Activated naive CD4-positive, alpha-beta T cell treated with anti-CD3 and anti-CD28 coated beads, Interleukin-2, amount 10 ng/mL, durations not matched to agents 7 days and 5 days (primary cell): Measurements from ENCODE around the gene CHRDL2.
A peak's percentile ranks its signal among the peaks of the same experiment; 100 is the strongest.

Experiments
- CTCF ChIA-PET: fragments of 350-600 bp; sonication (Branson Sonifier 250); formaldehyde crosslinking; loops from one replicate; lab custom pipeline; 2021; ENCODE audit warnings: antibody characterized with exemption; lab: Charles Lee
- DNase-seq: peaks from one replicate; pipeline ENCODE4 v3.0.0-alpha.2; 2020
- H3K27ac Mint-ChIP-seq: one replicate; pipeline ENCODE4 v1.8.0; 2021; ENCODE audit warnings: mild to moderate bottlenecking, moderate library complexity, mixed read lengths
- H3K27me3 Mint-ChIP-seq: one replicate; pipeline ENCODE4 v1.8.0; 2021; ENCODE audit warnings: mild to moderate bottlenecking, mixed read lengths
- H3K36me3 Mint-ChIP-seq: one replicate; pipeline ENCODE4 v1.8.0; 2021; ENCODE audit warnings: mixed read lengths
- H3K4me1 Mint-ChIP-seq: one replicate; pipeline ENCODE4 v1.8.0; 2021; ENCODE audit warnings: mixed read lengths
- H3K4me3 Mint-ChIP-seq: one replicate; pipeline ENCODE4 v1.8.0; 2021; ENCODE audit warnings: mild to moderate bottlenecking, moderate library complexity, mixed read lengths
- H3K9me3 Mint-ChIP-seq: one replicate; pipeline ENCODE4 v1.8.0; 2021; ENCODE audit warnings: mixed read lengths

The CHRDL2 gene

GRCh38 chr11:74739546-74740270, 8.5 kb upstream of the CHRDL2 start:
- Mint-ChIP-seq H3K27ac (no peak overlapping the region), H3K4me1 (no peaks in the 10 kb centered on the region), H3K4me3 (no peak overlapping the region), H3K36me3 (no peaks in the 10 kb centered on the region), H3K27me3 (peaks cover 28% of the 10 kb centered on the region), H3K9me3 (no peaks in the 10 kb centered on the region)
- peak; percentile 54 for DNase-seq
- CTCF ChIA-PET = interaction anchor here (0.7 to 4.2 kb wide), 15 partner anchors 8 to 350 kb away, joined by 3 to 26 read pairs (median 4); no protein-coding TSS in a partner anchor

- no peak for DNase-seq
- no peak overlapping the region for H3K4me3 Mint-ChIP-seq
- no peaks in the 10 kb centered on the region for H3K4me1 Mint-ChIP-seq
- H3K27ac Mint-ChIP-seq = no peak overlapping the region
- no peaks in the 10 kb centered on the region for H3K36me3 Mint-ChIP-seq
- H3K27me3 Mint-ChIP-seq = peaks cover 59% of the 10 kb centered on the region
- no peaks in the 10 kb centered on the region for H3K9me3 Mint-ChIP-seq
- CTCF ChIA-PET = no interaction called here
Measured at GRCh38 chr11:74736031-74736430, 4.8 kb upstream of the CHRDL2 start.

- CTCF ChIA-PET = interaction anchor here (1.6 kb wide), 1 partner anchor 11 kb away, joined by 8 read pairs; no protein-coding TSS in a partner anchor
- Mint-ChIP-seq H3K4me1 (no peaks in the 10 kb centered on the region), H3K27me3 (peaks cover 65% of the 10 kb centered on the region), H3K27ac (no peak overlapping the region), H3K36me3 (no peaks in the 10 kb centered on the region), H3K4me3 (no peak overlapping the region), H3K9me3 (no peaks in the 10 kb centered on the region)
- no peak for DNase-seq
Measured at GRCh38 chr11:74735365-74735928, 4.2 kb upstream of the CHRDL2 start.

- no peak for DNase-seq
- Mint-ChIP-seq H3K4me1 (no peaks in the 10 kb centered on the region), H3K36me3 (no peaks in the 10 kb centered on the region), H3K4me3 (no peak overlapping the region), H3K27me3 (peaks cover 69% of the 10 kb centered on the region), H3K9me3 (no peaks in the 10 kb centered on the region), H3K27ac (no peak overlapping the region)
- CTCF ChIA-PET = interaction anchor here (1.6 kb wide), 1 partner anchor 10 kb away, joined by 8 read pairs; no protein-coding TSS in a partner anchor
Measured at GRCh38 chr11:74734559-74734925, 3.3 kb upstream of the CHRDL2 start.

- peaks cover 90% of the 10 kb centered on the region for H3K27me3 Mint-ChIP-seq
- H3K36me3 Mint-ChIP-seq = no peaks in the 10 kb centered on the region
- CTCF ChIA-PET = interaction anchor here (2.4 to 3.9 kb wide), 2 partner anchors 8 to 29 kb away, joined by 9 to 26 read pairs; no protein-coding TSS in a partner anchor
- no peak overlapping the region for H3K27ac Mint-ChIP-seq
- no peaks in the 10 kb centered on the region for H3K9me3 Mint-ChIP-seq
- H3K4me1 Mint-ChIP-seq = no peaks in the 10 kb centered on the region
- H3K4me3 Mint-ChIP-seq = no peak overlapping the region
- no peak for DNase-seq
Measured at GRCh38 chr11:74730571-74731260, 510 bp downstream of the CHRDL2 start.

GRCh38 chr11:74729397-74729796, 1.8 kb downstream of the CHRDL2 start:
- no peak for DNase-seq
- CTCF ChIA-PET = interaction anchor here (2.4 to 3.9 kb wide), 2 partner anchors 10 to 28 kb away, joined by 9 to 26 read pairs; no protein-coding TSS in a partner anchor
- H3K27me3 Mint-ChIP-seq = peaks cover 95% of the 10 kb centered on the region
- no peaks in the 10 kb centered on the region for H3K4me1 Mint-ChIP-seq
- H3K9me3 Mint-ChIP-seq = no peaks in the 10 kb centered on the region
- no peak overlapping the region for H3K4me3 Mint-ChIP-seq
- H3K36me3 Mint-ChIP-seq = no peaks in the 10 kb centered on the region
- no peak overlapping the region for H3K27ac Mint-ChIP-seq

GRCh38 chr11:74726547-74727182, 4.6 kb downstream of the CHRDL2 start:
- CTCF ChIA-PET = interaction anchor here (0.6 to 4.8 kb wide), 15 partner anchors 12 to 275 kb away, joined by 3 to 62 read pairs (median 4); no protein-coding TSS in a partner anchor
- peak; percentile 68 for DNase-seq
- Mint-ChIP-seq H3K27ac (no peak overlapping the region), H3K9me3 (no peaks in the 10 kb centered on the region), H3K4me3 (no peak overlapping the region), H3K4me1 (no peaks in the 10 kb centered on the region), H3K27me3 (peaks cover 84% of the 10 kb centered on the region), H3K36me3 (no peaks in the 10 kb centered on the region)

- no peak for DNase-seq
- peaks cover 78% of the 10 kb centered on the region for H3K27me3 Mint-ChIP-seq
- CTCF ChIA-PET = interaction anchor here (0.8 to 4.8 kb wide), 14 partner anchors 9 to 276 kb away, joined by 3 to 62 read pairs (median 4); no protein-coding TSS in a partner anchor
- no peak overlapping the region for H3K27ac Mint-ChIP-seq
- H3K4me3 Mint-ChIP-seq = no peak overlapping the region
- H3K36me3 Mint-ChIP-seq = no peaks in the 10 kb centered on the region
- H3K4me1 Mint-ChIP-seq = no peaks in the 10 kb centered on the region
- no peaks in the 10 kb centered on the region for H3K9me3 Mint-ChIP-seq
Measured at GRCh38 chr11:74725701-74726100, 5.5 kb downstream of the CHRDL2 start.

- DNase-seq = no peak
- Mint-ChIP-seq H3K27ac (no peak overlapping the region), H3K36me3 (no peaks in the 10 kb centered on the region), H3K4me1 (no peaks in the 10 kb centered on the region), H3K27me3 (peaks cover 56% of the 10 kb centered on the region), H3K4me3 (no peak overlapping the region), H3K9me3 (no peaks in the 10 kb centered on the region)
- CTCF ChIA-PET = interaction anchor here (2.7 to 4.8 kb wide), 2 partner anchors 11 to 22 kb away, joined by 8 to 62 read pairs; no protein-coding TSS in a partner anchor
Measured at GRCh38 chr11:74723511-74723910, 7.7 kb downstream of the CHRDL2 start.

GRCh38 chr11:74721479-74721835, 9.8 kb downstream of the CHRDL2 start:
- Mint-ChIP-seq H3K4me3 (no peak overlapping the region), H3K27me3 (peaks cover 46% of the 10 kb centered on the region), H3K4me1 (no peaks in the 10 kb centered on the region), H3K27ac (no peak overlapping the region), H3K36me3 (no peaks in the 10 kb centered on the region), H3K9me3 (no peaks in the 10 kb centered on the region)
- no peak for DNase-seq
- CTCF ChIA-PET = interaction anchor here (2.1 kb wide), 1 partner anchor 20 kb away, joined by 10 read pairs; no protein-coding TSS in a partner anchor

GRCh38 chr11:74720596-74721478, 10.4 kb downstream of the CHRDL2 start:
- Mint-ChIP-seq H3K9me3 (no peaks in the 10 kb centered on the region), H3K4me3 (no peak overlapping the region), H3K36me3 (no peaks in the 10 kb centered on the region), H3K27me3 (peaks cover 43% of the 10 kb centered on the region), H3K27ac (no peak overlapping the region), H3K4me1 (no peaks in the 10 kb centered on the region)
- CTCF ChIA-PET = interaction anchor here (2.1 kb wide), 1 partner anchor 20 kb away, joined by 10 read pairs; no protein-coding TSS in a partner anchor
- DNase-seq = no peak

GRCh38 chr11:74719011-74719410, 12.2 kb downstream of the CHRDL2 start:
- H3K4me3 Mint-ChIP-seq = no peak overlapping the region
- H3K9me3 Mint-ChIP-seq = no peaks in the 10 kb centered on the region
- CTCF ChIA-PET = no interaction called here
- no peaks in the 10 kb centered on the region for H3K4me1 Mint-ChIP-seq
- DNase-seq = no peak
- H3K27ac Mint-ChIP-seq = no peak overlapping the region
- peaks cover 27% of the 10 kb centered on the region for H3K27me3 Mint-ChIP-seq
- no peaks in the 10 kb centered on the region for H3K36me3 Mint-ChIP-seq
